Measurements from ENCODE around the gene MRPS16.

Gene MRPS16

GRCh38 chr10:73217628-73218027, 34.8 kb downstream of the MRPS16 start:
- no peaks in the 10 kb centered on the region for H3K9me3 ChIP-seq (ENCODE audit: control insufficient read depth, low read length)
- H3K36me3 ChIP-seq (ENCODE audit: control insufficient read depth, insufficient read depth, low read length), result peaks cover 25% of the 10 kb centered on the region
- WGBS, 2 experiments (ENCODE audit: insufficient coverage in 2 of 2), result 100% methylated on average over 2 of the region's 2 CpGs; no CpG with 5 or more reads in 1 of the 2 experiments
- no peak overlapping the region for H3K4me3 ChIP-seq (ENCODE audit: extremely low read depth, insufficient read depth, low read length, poor library complexity, severe bottlenecking)
- no peak overlapping the region for H3K27ac ChIP-seq (ENCODE audit: low read depth, low read length, severe bottlenecking)
- no peaks in the 10 kb centered on the region for H3K4me1 ChIP-seq (ENCODE audit: control insufficient read depth, insufficient read depth, low read length, poor library complexity, severe bottlenecking)

- Histone ChIP-seq H3K9me3 (ENCODE audit: control insufficient read depth, low read length) (no peaks in the 10 kb centered on the region), H3K36me3 (ENCODE audit: control insufficient read depth, insufficient read depth, low read length) (peaks cover 29% of the 10 kb centered on the region), H3K4me1 (ENCODE audit: control insufficient read depth, insufficient read depth, low read length, poor library complexity, severe bottlenecking) (no peaks in the 10 kb centered on the region), H3K27ac (ENCODE audit: low read depth, low read length, severe bottlenecking) (no peak overlapping the region), H3K4me3 (ENCODE audit: extremely low read depth, insufficient read depth, low read length, poor library complexity, severe bottlenecking) (no peak overlapping the region)
- 100% methylated on average over 1 of the region's 1 CpG for WGBS, 2 experiments (ENCODE audit: insufficient coverage in 2 of 2)
Observed at GRCh38 chr10:73215749-73216148, 36.7 kb downstream of the MRPS16 start.

DNA sequence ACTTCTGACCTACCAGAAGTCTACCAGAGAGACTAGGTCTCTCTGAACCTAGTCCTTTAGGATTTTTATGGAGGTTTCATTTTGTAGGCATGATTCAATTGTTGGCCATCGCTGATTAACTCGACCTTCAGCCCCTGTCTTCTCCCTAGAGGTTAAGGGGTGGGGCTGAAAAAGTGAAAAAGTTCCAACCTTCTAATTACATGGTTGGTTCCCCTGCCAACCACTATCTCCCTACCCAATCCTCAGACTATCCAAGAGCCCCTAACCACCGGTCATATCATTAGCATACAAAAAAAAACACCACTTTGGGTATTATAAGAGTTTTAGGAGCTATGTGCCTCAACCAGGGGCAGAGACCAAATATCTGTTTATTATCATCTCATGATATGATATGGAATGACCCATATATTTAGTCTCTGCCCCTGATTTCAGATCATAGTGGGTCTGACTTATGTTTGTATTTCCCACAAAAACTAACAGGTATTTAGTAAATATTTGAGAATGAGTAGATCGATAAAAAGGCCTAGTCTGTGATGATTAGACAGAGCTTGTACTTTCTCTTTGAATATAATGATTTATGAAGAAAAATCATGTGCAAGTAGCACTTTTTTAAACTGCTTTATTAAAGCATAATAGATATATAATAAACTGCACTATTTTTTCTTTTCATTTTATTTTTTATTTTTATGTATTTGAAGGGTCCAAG, 41.2 kb downstream of the MRPS16 start:
- Histone ChIP-seq H3K4me1 (ENCODE audit: control insufficient read depth, insufficient read depth, low read length, poor library complexity, severe bottlenecking) (no peaks in the 10 kb centered on the region), H3K9me3 (ENCODE audit: control insufficient read depth, low read length) (peaks cover 3% of the 10 kb centered on the region), H3K36me3 (ENCODE audit: control insufficient read depth, insufficient read depth, low read length) (peaks cover 35% of the 10 kb centered on the region), H3K4me3 (ENCODE audit: extremely low read depth, insufficient read depth, low read length, poor library complexity, severe bottlenecking) (no peak overlapping the region), H3K27ac (ENCODE audit: low read depth, low read length, severe bottlenecking) (no peak overlapping the region)
- no CpG with 5 or more reads among the region's 4 CpGs for WGBS, 2 experiments (ENCODE audit: insufficient coverage in 2 of 2)

GRCh38 chr10:73210395-73211105, 41.9 kb downstream of the MRPS16 start:
- H3K9me3 ChIP-seq (ENCODE audit: control insufficient read depth, low read length), result peaks cover 10% of the 10 kb centered on the region
- no peaks in the 10 kb centered on the region for H3K4me1 ChIP-seq (ENCODE audit: control insufficient read depth, insufficient read depth, low read length, poor library complexity, severe bottlenecking)
- peaks cover 41% of the 10 kb centered on the region for H3K36me3 ChIP-seq (ENCODE audit: control insufficient read depth, insufficient read depth, low read length)
- 100% methylated on average over 2 to 3 of the region's 3 CpGs for WGBS, 2 experiments (ENCODE audit: insufficient coverage in 2 of 2)
- no peak overlapping the region for H3K27ac ChIP-seq (ENCODE audit: low read depth, low read length, severe bottlenecking)
- H3K4me3 ChIP-seq (ENCODE audit: extremely low read depth, insufficient read depth, low read length, poor library complexity, severe bottlenecking), result no peak overlapping the region

- WGBS, 2 experiments (ENCODE audit: insufficient coverage in 2 of 2), result 87% methylated on average over 1 of the region's 1 CpG; no CpG with 5 or more reads in 1 of the 2 experiments
- Histone ChIP-seq H3K4me1 (ENCODE audit: control insufficient read depth, insufficient read depth, low read length, poor library complexity, severe bottlenecking) (no peaks in the 10 kb centered on the region), H3K4me3 (ENCODE audit: extremely low read depth, insufficient read depth, low read length, poor library complexity, severe bottlenecking) (no peak overlapping the region), H3K9me3 (ENCODE audit: control insufficient read depth, low read length) (peaks cover 10% of the 10 kb centered on the region), H3K27ac (ENCODE audit: low read depth, low read length, severe bottlenecking) (no peak overlapping the region), H3K36me3 (ENCODE audit: control insufficient read depth, insufficient read depth, low read length) (peaks cover 48% of the 10 kb centered on the region)
Observed at GRCh38 chr10:73209705-73210104, 42.7 kb downstream of the MRPS16 start.

GRCh38 chr10:73207883-73208282, 44.6 kb downstream of the MRPS16 start:
- no peak overlapping the region for H3K4me3 ChIP-seq (ENCODE audit: extremely low read depth, insufficient read depth, low read length, poor library complexity, severe bottlenecking)
- 93 to 100% methylated on average over 2 of the region's 2 CpGs for WGBS, 2 experiments (ENCODE audit: insufficient coverage in 2 of 2)
- peaks cover 10% of the 10 kb centered on the region for H3K9me3 ChIP-seq (ENCODE audit: control insufficient read depth, low read length)
- H3K36me3 ChIP-seq (ENCODE audit: control insufficient read depth, insufficient read depth, low read length), result peaks cover 51% of the 10 kb centered on the region
- H3K27ac ChIP-seq (ENCODE audit: low read depth, low read length, severe bottlenecking), result no peak overlapping the region
- H3K4me1 ChIP-seq (ENCODE audit: control insufficient read depth, insufficient read depth, low read length, poor library complexity, severe bottlenecking), result no peaks in the 10 kb centered on the region

GRCh38 chr10:73206385-73206784, 46.1 kb downstream of the MRPS16 start:
- peaks cover 54% of the 10 kb centered on the region for H3K36me3 ChIP-seq (ENCODE audit: control insufficient read depth, insufficient read depth, low read length)
- H3K4me1 ChIP-seq (ENCODE audit: control insufficient read depth, insufficient read depth, low read length, poor library complexity, severe bottlenecking), result no peaks in the 10 kb centered on the region
- WGBS, 2 experiments (ENCODE audit: insufficient coverage in 2 of 2), result 96 to 100% methylated on average over 5 of the region's 5 CpGs
- H3K27ac ChIP-seq (ENCODE audit: low read depth, low read length, severe bottlenecking), result no peak overlapping the region
- no peak overlapping the region for H3K4me3 ChIP-seq (ENCODE audit: extremely low read depth, insufficient read depth, low read length, poor library complexity, severe bottlenecking)
- peaks cover 10% of the 10 kb centered on the region for H3K9me3 ChIP-seq (ENCODE audit: control insufficient read depth, low read length)

DNA sequence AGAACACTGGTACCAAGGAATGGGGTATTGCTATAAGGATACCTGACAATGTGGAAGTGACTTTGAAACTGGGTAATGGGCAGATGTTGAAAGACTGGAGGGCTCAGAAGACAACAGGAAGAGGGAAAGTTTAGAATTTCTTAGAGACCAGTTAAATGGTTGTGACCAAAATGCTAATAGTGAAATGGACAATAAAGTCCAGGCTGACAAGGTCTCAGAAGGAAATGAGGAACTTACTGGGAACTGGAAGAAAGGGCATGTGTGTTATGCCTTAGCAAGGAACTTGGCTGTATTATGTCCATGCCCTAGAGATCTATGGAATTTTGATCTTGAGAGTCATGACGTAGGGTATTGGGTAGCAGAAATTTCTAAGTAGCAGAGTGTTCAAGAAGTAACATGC, 46.6 kb downstream of the MRPS16 start:
- no peaks in the 10 kb centered on the region for H3K4me1 ChIP-seq (ENCODE audit: control insufficient read depth, insufficient read depth, low read length, poor library complexity, severe bottlenecking)
- H3K9me3 ChIP-seq (ENCODE audit: control insufficient read depth, low read length), result peaks cover 10% of the 10 kb centered on the region
- peaks cover 50% of the 10 kb centered on the region for H3K36me3 ChIP-seq (ENCODE audit: control insufficient read depth, insufficient read depth, low read length)
- no peak overlapping the region for H3K4me3 ChIP-seq (ENCODE audit: extremely low read depth, insufficient read depth, low read length, poor library complexity, severe bottlenecking)
- 92% methylated on average over 1 of the region's 1 CpG; no CpG with 5 or more reads in 1 of the 2 experiments for WGBS, 2 experiments (ENCODE audit: insufficient coverage in 2 of 2)
- H3K27ac ChIP-seq (ENCODE audit: low read depth, low read length, severe bottlenecking), result no peak overlapping the region

GRCh38 chr10:73205081-73205480, 47.4 kb downstream of the MRPS16 start:
- Histone ChIP-seq H3K9me3 (ENCODE audit: control insufficient read depth, low read length) (peaks cover 10% of the 10 kb centered on the region), H3K27ac (ENCODE audit: low read depth, low read length, severe bottlenecking) (no peak overlapping the region), H3K36me3 (ENCODE audit: control insufficient read depth, insufficient read depth, low read length) (peaks cover 43% of the 10 kb centered on the region), H3K4me1 (ENCODE audit: control insufficient read depth, insufficient read depth, low read length, poor library complexity, severe bottlenecking) (no peaks in the 10 kb centered on the region), H3K4me3 (ENCODE audit: extremely low read depth, insufficient read depth, low read length, poor library complexity, severe bottlenecking) (no peak overlapping the region)
- 88 to 89% methylated on average over 2 of the region's 3 CpGs for WGBS, 2 experiments (ENCODE audit: insufficient coverage in 2 of 2)

Measured in mesodermal cell (in vitro differentiated cells).